Transverse colon (tissue), 3 donors: ENCODE results near the gene SNRPE.

Experiments
- EP300 ChIP-seq: sonication (generic); formaldehyde crosslinking; IDR thresholded peaks from one replicate; pipeline ENCODE4 v1.6.1; 2017; ENCODE audit warnings: antibody characterized with exemption, low read depth
- POLR2A ChIP-seq: fragments of 450-650 bp; IDR thresholded peaks from one replicate; pipeline ENCODE4 v1.6.1; 2016; ENCODE audit warnings: antibody characterized with exemption, mild to moderate bottlenecking, moderate library complexity
- TF ChIP-seq, protein P1 (sequence below), 5 experiments: fragments of 200-600 bp in 3 of 5; fragments of 450-650 bp in 2 of 5; sonication (generic) in 3 of 5; IDR thresholded peaks; 1 replicate in 2 of 5; 2 replicates in 3 of 5; pipeline ENCODE4 v1.5.1; 2016 to 2017; ENCODE audit warnings: antibody characterized with exemption in 5 of 5, inconsistent platforms in 3 of 5, mild to moderate bottlenecking in 2 of 5, moderate library complexity in 1 of 5

DNA sequence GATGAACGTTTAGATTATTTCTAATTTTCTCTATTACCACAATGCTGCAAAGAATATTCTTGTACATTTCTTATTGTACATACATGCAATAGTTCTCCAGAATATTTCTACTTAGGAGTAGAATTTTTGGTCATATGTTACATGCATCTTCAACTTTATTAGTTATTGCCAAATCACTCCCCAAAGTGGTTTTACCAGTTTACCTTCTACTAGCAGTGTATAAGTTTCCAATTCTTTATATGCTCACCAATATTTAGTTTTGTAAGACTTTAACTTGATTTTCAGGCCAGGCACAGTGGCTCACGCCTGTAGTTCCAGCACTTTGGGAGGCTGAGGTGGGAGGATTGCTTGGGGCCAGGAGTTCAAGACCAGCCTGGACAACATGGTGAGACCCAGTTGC is 55.4 kb downstream of the SNRPE start:
- TF ChIP-seq, protein P1, sequence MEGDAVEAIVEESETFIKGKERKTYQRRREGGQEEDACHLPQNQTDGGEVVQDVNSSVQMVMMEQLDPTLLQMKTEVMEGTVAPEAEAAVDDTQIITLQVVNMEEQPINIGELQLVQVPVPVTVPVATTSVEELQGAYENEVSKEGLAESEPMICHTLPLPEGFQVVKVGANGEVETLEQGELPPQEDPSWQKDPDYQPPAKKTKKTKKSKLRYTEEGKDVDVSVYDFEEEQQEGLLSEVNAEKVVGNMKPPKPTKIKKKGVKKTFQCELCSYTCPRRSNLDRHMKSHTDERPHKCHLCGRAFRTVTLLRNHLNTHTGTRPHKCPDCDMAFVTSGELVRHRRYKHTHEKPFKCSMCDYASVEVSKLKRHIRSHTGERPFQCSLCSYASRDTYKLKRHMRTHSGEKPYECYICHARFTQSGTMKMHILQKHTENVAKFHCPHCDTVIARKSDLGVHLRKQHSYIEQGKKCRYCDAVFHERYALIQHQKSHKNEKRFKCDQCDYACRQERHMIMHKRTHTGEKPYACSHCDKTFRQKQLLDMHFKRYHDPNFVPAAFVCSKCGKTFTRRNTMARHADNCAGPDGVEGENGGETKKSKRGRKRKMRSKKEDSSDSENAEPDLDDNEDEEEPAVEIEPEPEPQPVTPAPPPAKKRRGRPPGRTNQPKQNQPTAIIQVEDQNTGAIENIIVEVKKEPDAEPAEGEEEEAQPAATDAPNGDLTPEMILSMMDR (IDR thresholded peaks at IDR 0.05) = no peak
- TF ChIP-seq EP300 (no peak), POLR2A (no peak)
